WTC11 (cell line): ENCODE data around the gene GMIP. TPM values are rescaled to one million over a fixed set of nuclear protein-coding genes. Genes with fewer than 3 reads are reported as not detected.

Experiments
- ATAC-seq: fragments of 200-7000 bp; cut with Tn5 transposase; 2 replicates; pipeline ENCODE4 v1.10.0; 2021; ENCODE audit warnings: mild to moderate bottlenecking, moderate library complexity
- CTCF ChIA-PET: fragments of 300-600 bp; sonication (Branson Sonifier 250); formaldehyde crosslinking; loops from one replicate; lab custom pipeline; 2021; ENCODE audit warnings: antibody characterized with exemption; lab: Charles Lee
- POLR2A ChIA-PET: fragments of 350-600 bp; sonication (Branson Sonifier 250); formaldehyde crosslinking; loops from one replicate; lab custom pipeline; 2021; ENCODE audit warnings: antibody characterized with exemption; lab: Charles Lee
- DNase-seq: peaks from one replicate; pipeline ENCODE4 v3.0.0; 2021; ENCODE audit warnings: low spot score
- H3K27ac Mint-ChIP-seq: 2 replicates; pipeline ENCODE4 v1.8.0; 2021; ENCODE audit warnings: mixed read lengths
- H3K27me3 Mint-ChIP-seq: 2 replicates; pipeline ENCODE4 v1.8.0; 2021; ENCODE audit warnings: low read depth, mild to moderate bottlenecking, moderate library complexity, mixed read lengths
- H3K36me3 Mint-ChIP-seq: 2 replicates; pipeline ENCODE4 v1.8.0; 2021; ENCODE audit warnings: mixed read lengths
- H3K4me1 Mint-ChIP-seq: 2 replicates; pipeline ENCODE4 v1.8.0; 2022; ENCODE audit warnings: mixed read lengths
- H3K4me3 Mint-ChIP-seq: 2 replicates; pipeline ENCODE4 v1.8.0; 2021; ENCODE audit warnings: mild to moderate bottlenecking, moderate library complexity, mixed read lengths
- H3K9me3 Mint-ChIP-seq: 2 replicates; pipeline ENCODE4 v1.8.0; 2021; ENCODE audit warnings: mixed read lengths
- ARID4B ChIP-seq: sonication (generic); formaldehyde crosslinking; IDR thresholded peaks from 2 replicates; pipeline ENCODE4 v1.8.0; 2023; ENCODE audit warnings: missing genetic modification reagents, mild to moderate bottlenecking, borderline replicate concordance
- ATF2 ChIP-seq: sonication (generic); formaldehyde crosslinking; IDR thresholded peaks from 2 replicates; pipeline ENCODE4 v1.8.1; 2022; ENCODE audit warnings: low read depth, missing genetic modification reagents, borderline replicate concordance
- CBFB ChIP-seq: sonication (generic); formaldehyde crosslinking; IDR thresholded peaks from 2 replicates; pipeline ENCODE4 v1.8.1; 2022; ENCODE audit warnings: mild to moderate bottlenecking, low read depth, missing genetic modification reagents
- E2F4 ChIP-seq: sonication (generic); formaldehyde crosslinking; IDR thresholded peaks from 2 replicates; pipeline ENCODE4 v1.8.1; 2022; ENCODE audit warnings: low read depth, mild to moderate bottlenecking, moderate library complexity, missing genetic modification reagents, borderline replicate concordance
- ESRRA ChIP-seq: sonication (generic); formaldehyde crosslinking; IDR thresholded peaks from 2 replicates; pipeline ENCODE4 v1.8.1; 2022; ENCODE audit warnings: mild to moderate bottlenecking, missing genetic modification reagents, borderline replicate concordance
- FOXJ3 ChIP-seq: sonication (generic); formaldehyde crosslinking; IDR thresholded peaks from 2 replicates; pipeline ENCODE4 v1.9.0; 2021; ENCODE audit warnings: missing genetic modification reagents, mild to moderate bottlenecking, borderline replicate concordance
- FOXP1 ChIP-seq: sonication (generic); formaldehyde crosslinking; IDR thresholded peaks from 2 replicates; pipeline ENCODE4 v1.8.0; 2022; ENCODE audit warnings: missing genetic modification reagents, mild to moderate bottlenecking, moderate library complexity, borderline replicate concordance
- GABPB1 ChIP-seq: sonication (generic); formaldehyde crosslinking; IDR thresholded peaks from 2 replicates; pipeline ENCODE4 v1.8.1; 2023; ENCODE audit warnings: mild to moderate bottlenecking, missing genetic modification reagents
- HMGA2 ChIP-seq: fragments of 250-450 bp; sonication (Bioruptor Pico); IDR thresholded peaks from 2 replicates; pipeline ENCODE4 v1.4.0; 2021; ENCODE audit warnings: mild to moderate bottlenecking, moderate library complexity
- KAT7 ChIP-seq: sonication (generic); formaldehyde crosslinking; IDR thresholded peaks from 2 replicates; pipeline ENCODE4 v1.8.1; 2023; ENCODE audit warnings: missing genetic modification reagents, mild to moderate bottlenecking, borderline replicate concordance
- SMAD3 ChIP-seq: sonication (generic); formaldehyde crosslinking; IDR thresholded peaks from 2 replicates; pipeline ENCODE4 v1.8.0; 2022; ENCODE audit warnings: missing genetic modification reagents, mild to moderate bottlenecking, borderline replicate concordance
- SOX15 ChIP-seq: fragments of 250-450 bp; sonication (Bioruptor Pico); IDR thresholded peaks from 2 replicates; pipeline ENCODE4 v1.9.0; 2021; ENCODE audit warnings: mild to moderate bottlenecking
- SP1 ChIP-seq: sonication (generic); formaldehyde crosslinking; conservative IDR thresholded peaks from 2 replicates; pipeline ENCODE4 v1.8.1; 2022; ENCODE audit warnings: missing genetic modification reagents
- STAT6 ChIP-seq: sonication (generic); formaldehyde crosslinking; conservative IDR thresholded peaks from 2 replicates; pipeline ENCODE4 v1.8.1; 2023; ENCODE audit warnings: mild to moderate bottlenecking, low read depth, missing genetic modification reagents, moderate library complexity
- USF2 ChIP-seq: sonication (generic); formaldehyde crosslinking; IDR thresholded peaks from 2 replicates; pipeline ENCODE4 v1.8.1; 2023; ENCODE audit warnings: mild to moderate bottlenecking, missing genetic modification reagents, moderate library complexity
- ZBTB43 ChIP-seq: sonication (generic); formaldehyde crosslinking; IDR thresholded peaks from 2 replicates; pipeline ENCODE4 v1.8.1; 2023; ENCODE audit warnings: mild to moderate bottlenecking, missing genetic modification reagents
- ZMAT4 ChIP-seq: fragments of 250-450 bp; sonication (Bioruptor Pico); IDR thresholded peaks from 2 replicates; pipeline ENCODE4 v1.9.0; 2021; ENCODE audit warnings: mild to moderate bottlenecking
- ZNF138 ChIP-seq: sonication (generic); formaldehyde crosslinking; conservative IDR thresholded peaks from 2 replicates; pipeline ENCODE4 v1.8.1; 2022; ENCODE audit warnings: mild to moderate bottlenecking, moderate library complexity, missing genetic modification reagents
- ZNF263 ChIP-seq: sonication (generic); formaldehyde crosslinking; IDR thresholded peaks from 2 replicates; pipeline ENCODE4 v1.8.1; 2022; ENCODE audit warnings: low read depth, mild to moderate bottlenecking, moderate library complexity, missing genetic modification reagents
- ZNF396 ChIP-seq: fragments of 250-450 bp; sonication (Bioruptor Pico); IDR thresholded peaks from 2 replicates; pipeline ENCODE4 v1.8.0; 2021; ENCODE audit warnings: mild to moderate bottlenecking, moderate library complexity, borderline replicate concordance
- total RNA-seq: library from RNA; stranded (reverse); gene quantifications from 3 replicates; pipeline ENCODE4 v1.2.3, GENCODE V29; 2021

GMIP gene
- total RNA-seq, 1 experiment from 2014 or later, result 23.0 TPM

GRCh38 chr19:19635313-19635702 lies 8.1 kb downstream of the GMIP start:
- peaks cover 2% of the 10 kb centered on the region; the same call in 1 of the 2 replicates for H3K27me3 Mint-ChIP-seq
- no peak overlapping the region for H3K27ac Mint-ChIP-seq
- no peak for DNase-seq
- ChIA-PET POLR2A (no interaction called here), CTCF (interaction anchor here (0.8 kb wide), 1 partner anchor 8 kb away, joined by 3 read pairs; the partner anchor contains the start of gene GMIP)
- TF ChIP-seq ESRRA (CRISPR knock-in tag), result no peak
- TF ChIP-seq SMAD3 (CRISPR knock-in tag), result no peak
- TF ChIP-seq GABPB1, result no peak
- no peak for TF ChIP-seq ZMAT4
- TF ChIP-seq ZNF263, result no peak
- no peak for TF ChIP-seq FOXJ3 (CRISPR knock-in tag)
- TF ChIP-seq STAT6 (CRISPR knock-in tag), result no peak
- no peak for TF ChIP-seq ZNF138 (CRISPR knock-in tag)
- no peak for TF ChIP-seq SOX15 (CRISPR knock-in tag)
- TF ChIP-seq ARID4B (CRISPR knock-in tag), result no peak
- no peak for TF ChIP-seq E2F4 (CRISPR knock-in tag)
- no peak for TF ChIP-seq FOXP1 (CRISPR knock-in tag)
- TF ChIP-seq HMGA2 (CRISPR knock-in tag), result no peak
- no peak for TF ChIP-seq KAT7
- no peak for TF ChIP-seq ATF2
- no peak for TF ChIP-seq SP1 (CRISPR knock-in tag)
- TF ChIP-seq CBFB (CRISPR knock-in tag), result no peak
- no peak for TF ChIP-seq ZNF396 (CRISPR knock-in tag)
- TF ChIP-seq ZBTB43 (CRISPR knock-in tag), result no peak
- TF ChIP-seq USF2, result no peak
- H3K4me1 Mint-ChIP-seq, result peaks cover 3% of the 10 kb centered on the region; the same call in 1 of the 2 replicates
- no peaks in the 10 kb centered on the region for H3K9me3 Mint-ChIP-seq
- H3K36me3 Mint-ChIP-seq, result peaks cover 19% of the 10 kb centered on the region
- ATAC-seq, result no peak
- no peak overlapping the region for H3K4me3 Mint-ChIP-seq
